Adrenal gland (tissue), 5 donors: Measurements from ENCODE around the gene NEMP1.

Experiments
- POLR2A ChIP-seq, 2 donors: fragments of 450-650 bp; IDR thresholded peaks; one replicate each; pipeline ENCODE4 v1.6.1; 2017; ENCODE audit warnings: antibody characterized with exemption in 2 of 2, mild to moderate bottlenecking in 2 of 2, moderate library complexity in 1 of 2
- TF ChIP-seq, protein P1 (sequence below), 6 experiments: fragments of 450-650 bp in 4 of 6; fragments of 200-600 bp in 2 of 6; sonication (generic) in 1 of 6; IDR thresholded peaks; 1 replicate in 5 of 6; 2 replicates in 1 of 6; pipeline versions ENCODE4 v1.5.1 to v1.8.0; 2016 to 2021; ENCODE audit warnings: antibody characterized with exemption in 6 of 6, mild to moderate bottlenecking in 2 of 6, moderate library complexity in 1 of 6
- donor health status: DM: no; HTN: no; CAD: no.

DNA sequence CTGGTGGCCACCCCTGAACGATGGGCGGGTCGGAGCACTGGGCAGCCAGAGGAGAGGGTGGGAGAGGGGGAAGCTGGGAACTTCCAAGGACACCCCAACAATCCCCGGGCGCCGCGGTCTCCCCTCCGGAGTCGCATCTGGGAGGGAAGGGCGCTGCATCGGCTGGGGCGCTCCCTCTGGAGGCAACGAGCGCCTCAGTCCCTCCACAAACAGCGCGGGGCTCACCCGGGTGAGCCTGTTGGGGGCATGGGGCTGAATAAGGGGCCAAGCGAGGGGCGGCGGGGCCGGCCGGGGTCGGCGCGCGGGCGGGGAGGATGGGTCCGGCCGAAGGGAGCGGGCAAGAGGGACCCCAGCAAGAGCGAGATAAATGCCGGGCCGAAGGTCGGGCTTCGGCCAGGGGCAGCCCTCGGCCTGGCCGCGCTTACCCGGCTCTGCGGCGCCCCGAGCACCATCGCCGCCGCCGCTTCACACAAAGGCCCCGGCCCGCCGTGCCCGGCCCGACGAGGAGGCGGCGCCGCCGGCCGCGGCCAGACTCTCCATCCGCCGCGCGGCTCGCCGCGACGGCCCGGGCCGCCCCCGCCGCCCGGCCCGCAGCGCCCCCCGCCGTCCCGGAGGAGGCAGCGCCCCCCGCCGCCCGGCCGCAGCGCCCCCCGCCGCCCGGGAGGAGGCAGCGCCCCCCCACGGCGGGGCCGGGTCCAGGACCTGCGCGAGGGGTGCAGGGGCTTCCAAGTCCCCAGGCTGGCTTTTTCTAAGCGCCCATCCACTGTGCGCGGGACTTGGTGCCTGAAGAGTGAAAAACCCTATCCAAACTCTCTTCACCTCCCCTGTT is 72.4 kb downstream of the NEMP1 start, which contains the start of gene ZBTB39:
- TF ChIP-seq POLR2A (IDR thresholded peaks at IDR 0.05), result peak in 1 of 2 donors; percentile 35
- TF ChIP-seq, protein P1, sequence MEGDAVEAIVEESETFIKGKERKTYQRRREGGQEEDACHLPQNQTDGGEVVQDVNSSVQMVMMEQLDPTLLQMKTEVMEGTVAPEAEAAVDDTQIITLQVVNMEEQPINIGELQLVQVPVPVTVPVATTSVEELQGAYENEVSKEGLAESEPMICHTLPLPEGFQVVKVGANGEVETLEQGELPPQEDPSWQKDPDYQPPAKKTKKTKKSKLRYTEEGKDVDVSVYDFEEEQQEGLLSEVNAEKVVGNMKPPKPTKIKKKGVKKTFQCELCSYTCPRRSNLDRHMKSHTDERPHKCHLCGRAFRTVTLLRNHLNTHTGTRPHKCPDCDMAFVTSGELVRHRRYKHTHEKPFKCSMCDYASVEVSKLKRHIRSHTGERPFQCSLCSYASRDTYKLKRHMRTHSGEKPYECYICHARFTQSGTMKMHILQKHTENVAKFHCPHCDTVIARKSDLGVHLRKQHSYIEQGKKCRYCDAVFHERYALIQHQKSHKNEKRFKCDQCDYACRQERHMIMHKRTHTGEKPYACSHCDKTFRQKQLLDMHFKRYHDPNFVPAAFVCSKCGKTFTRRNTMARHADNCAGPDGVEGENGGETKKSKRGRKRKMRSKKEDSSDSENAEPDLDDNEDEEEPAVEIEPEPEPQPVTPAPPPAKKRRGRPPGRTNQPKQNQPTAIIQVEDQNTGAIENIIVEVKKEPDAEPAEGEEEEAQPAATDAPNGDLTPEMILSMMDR (IDR thresholded peaks at IDR 0.05), result peak in 5 of 6 experiments; percentile 9 to 53 (median 34)
